Body of pancreas (tissue), 4 donors: Measurements from ENCODE around the gene QARS1.

Experiments
- POLR2A ChIP-seq, 3 donors: fragments of 450-650 bp; IDR thresholded peaks; one replicate each; pipeline ENCODE4 v1.6.1; 2016; ENCODE audit warnings: antibody characterized with exemption in 3 of 3, mild to moderate bottlenecking in 2 of 3
- TF ChIP-seq, protein P1 (sequence below), 7 experiments: fragments of 450-650 bp in 4 of 7; fragments of 200-600 bp in 3 of 7; sonication (generic) in 3 of 7; IDR thresholded peaks; one replicate each; pipeline ENCODE4 v1.5.1; 2016 to 2019; ENCODE audit warnings: antibody characterized with exemption in 7 of 7

DNA sequence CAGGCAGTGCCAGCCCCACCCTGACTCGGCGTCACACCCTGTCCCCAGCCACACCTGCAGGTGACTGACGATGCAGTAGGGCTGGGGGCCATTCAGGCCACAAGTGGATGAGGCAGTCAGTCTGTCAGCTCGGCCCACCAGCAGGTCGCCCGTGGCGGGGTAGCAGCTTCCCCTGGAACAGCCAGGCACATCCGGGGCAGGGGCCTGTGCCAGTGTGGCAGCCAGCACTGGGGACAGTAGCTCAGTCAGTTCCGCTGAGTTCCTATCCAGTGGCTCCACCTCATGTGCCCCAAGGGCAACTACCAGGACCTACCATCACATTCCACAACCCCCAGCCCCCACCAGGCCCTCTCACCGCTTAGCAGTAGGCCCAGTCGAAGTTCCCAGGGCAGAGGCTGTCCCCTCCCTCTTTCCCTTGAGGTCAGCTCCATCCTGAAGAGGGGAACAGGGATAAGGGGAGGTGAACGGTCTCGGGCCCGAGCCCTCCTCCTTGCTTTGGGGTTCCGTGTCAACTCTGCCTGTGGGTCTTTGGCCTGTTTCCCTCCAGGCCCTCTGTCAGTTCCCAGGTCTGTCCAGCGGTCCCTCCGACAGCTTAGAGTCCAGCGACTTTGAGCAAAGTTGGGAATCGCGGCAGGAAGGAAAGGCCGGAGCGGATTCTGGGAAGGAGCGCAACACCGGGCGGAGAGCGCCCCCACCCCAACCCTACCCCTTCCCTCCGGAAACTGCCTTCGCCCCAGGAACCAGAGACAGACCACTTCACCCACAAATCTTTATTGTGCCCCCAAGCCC is 28.1 kb upstream of the QARS1 start, which contains the start of gene LAMB2:
- TF ChIP-seq, protein P1, sequence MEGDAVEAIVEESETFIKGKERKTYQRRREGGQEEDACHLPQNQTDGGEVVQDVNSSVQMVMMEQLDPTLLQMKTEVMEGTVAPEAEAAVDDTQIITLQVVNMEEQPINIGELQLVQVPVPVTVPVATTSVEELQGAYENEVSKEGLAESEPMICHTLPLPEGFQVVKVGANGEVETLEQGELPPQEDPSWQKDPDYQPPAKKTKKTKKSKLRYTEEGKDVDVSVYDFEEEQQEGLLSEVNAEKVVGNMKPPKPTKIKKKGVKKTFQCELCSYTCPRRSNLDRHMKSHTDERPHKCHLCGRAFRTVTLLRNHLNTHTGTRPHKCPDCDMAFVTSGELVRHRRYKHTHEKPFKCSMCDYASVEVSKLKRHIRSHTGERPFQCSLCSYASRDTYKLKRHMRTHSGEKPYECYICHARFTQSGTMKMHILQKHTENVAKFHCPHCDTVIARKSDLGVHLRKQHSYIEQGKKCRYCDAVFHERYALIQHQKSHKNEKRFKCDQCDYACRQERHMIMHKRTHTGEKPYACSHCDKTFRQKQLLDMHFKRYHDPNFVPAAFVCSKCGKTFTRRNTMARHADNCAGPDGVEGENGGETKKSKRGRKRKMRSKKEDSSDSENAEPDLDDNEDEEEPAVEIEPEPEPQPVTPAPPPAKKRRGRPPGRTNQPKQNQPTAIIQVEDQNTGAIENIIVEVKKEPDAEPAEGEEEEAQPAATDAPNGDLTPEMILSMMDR (IDR thresholded peaks at IDR 0.05) = peak in 3 of 7 experiments; percentile 0 to 18 (median 15)
- TF ChIP-seq POLR2A (IDR thresholded peaks at IDR 0.05) = peak in 2 of 3 donors; percentile 62 to 66
